Measurements from ENCODE around the gene OSBPL5.
A peak's percentile ranks its signal among the peaks of the same experiment; 100 is the strongest.

Gene OSBPL5

GRCh38 chr11:3094223-3094824 is 70.8 kb downstream of the OSBPL5 start:
- Histone ChIP-seq H3K18ac (ENCODE audit: low read length) (no peak overlapping the region), H3K36me3 (ENCODE audit: control insufficient read depth in 1 of 2, insufficient read depth in 2 of 2, low read length in 2 of 2) (peaks cover 37 to 43% of the 10 kb centered on the region in 2 experiments), H3K27ac (ENCODE audit: low read depth, low read length) (no peak overlapping the region), H3K79me2 (ENCODE audit: control insufficient read depth, insufficient read depth, low read length, poor library complexity) (no peaks in the 10 kb centered on the region), H4K12ac (ENCODE audit: low read depth, low read length) (no peak overlapping the region), H2AK5ac (ENCODE audit: low read length) (no peak overlapping the region), H3K79me1 (ENCODE audit: low read length) (no peaks in the 10 kb centered on the region), H2BK12ac (ENCODE audit: low read length) (no peak overlapping the region), H4K8ac (ENCODE audit: low read depth, low read length) (no peak overlapping the region), H2BK120ac (ENCODE audit: insufficient read depth, low read length, poor library complexity) (no peak overlapping the region), H2AFZ (ENCODE audit: insufficient read depth, low read length, poor library complexity) (no peak overlapping the region), H3K9ac (ENCODE audit: low read length) (no peak overlapping the region), H3K4me2 (ENCODE audit: low read length) (no peak overlapping the region), H3K4me3 (ENCODE audit: low read depth, low read length) (no peak overlapping the region), H3K14ac (ENCODE audit: low read length) (no peak overlapping the region), H3K9me3 (ENCODE audit: insufficient read depth, low read depth, low read length) (peaks cover 2% of the 10 kb centered on the region), H4K91ac (ENCODE audit: low read depth, low read length) (no peak overlapping the region), H3K27me3 (ENCODE audit: insufficient read depth, low read length) (no peaks in the 10 kb centered on the region), H3K23ac (ENCODE audit: low read length) (no peak overlapping the region), H3K4me1 (ENCODE audit: control insufficient read depth in 1 of 2, insufficient read depth in 2 of 2, low read length in 2 of 2) (peaks cover 2% of the 10 kb centered on the region in 2 experiments), H2BK5ac (ENCODE audit: low read depth, low read length, poor library complexity) (no peak overlapping the region), H3K4ac (ENCODE audit: low read depth, low read length) (no peak overlapping the region)
- WGBS (ENCODE audit: extremely low coverage, insufficient coverage, insufficient read length): no CpG with 5 or more reads among the region's 21 CpGs
- DNase-seq: no peak

GRCh38 chr11:3093281-3094191 is 71.6 kb downstream of the OSBPL5 start:
- H3K14ac ChIP-seq (ENCODE audit: low read length): no peak overlapping the region
- no peak overlapping the region for H3K4me3 ChIP-seq (ENCODE audit: low read depth, low read length)
- peak overlapping the region; percentile 16 for H3K9ac ChIP-seq (ENCODE audit: low read length)
- H3K79me1 ChIP-seq (ENCODE audit: low read length): no peaks in the 10 kb centered on the region
- no peak overlapping the region for H4K12ac ChIP-seq (ENCODE audit: low read depth, low read length)
- peaks cover 2% of the 10 kb centered on the region in 2 experiments for H3K4me1 ChIP-seq (ENCODE audit: control insufficient read depth in 1 of 2, insufficient read depth in 2 of 2, low read length in 2 of 2)
- no peak overlapping the region for H3K18ac ChIP-seq (ENCODE audit: low read length)
- no peak overlapping the region for H3K23ac ChIP-seq (ENCODE audit: low read length)
- no peaks in the 10 kb centered on the region for H3K79me2 ChIP-seq (ENCODE audit: control insufficient read depth, insufficient read depth, low read length, poor library complexity)
- no peak overlapping the region for H3K4me2 ChIP-seq (ENCODE audit: low read length)
- H3K27ac ChIP-seq (ENCODE audit: low read depth, low read length): no peak overlapping the region
- no peak overlapping the region for H3K4ac ChIP-seq (ENCODE audit: low read depth, low read length)
- no peak overlapping the region for H2BK120ac ChIP-seq (ENCODE audit: insufficient read depth, low read length, poor library complexity)
- WGBS (ENCODE audit: extremely low coverage, insufficient coverage, insufficient read length): no CpG with 5 or more reads among the region's 36 CpGs
- no peak overlapping the region for H2AFZ ChIP-seq (ENCODE audit: insufficient read depth, low read length, poor library complexity)
- no peak overlapping the region for H2AK5ac ChIP-seq (ENCODE audit: low read length)
- peaks cover 34 to 43% of the 10 kb centered on the region in 2 experiments for H3K36me3 ChIP-seq (ENCODE audit: control insufficient read depth in 1 of 2, insufficient read depth in 2 of 2, low read length in 2 of 2)
- no peak overlapping the region for H2BK12ac ChIP-seq (ENCODE audit: low read length)
- H3K27me3 ChIP-seq (ENCODE audit: insufficient read depth, low read length): no peaks in the 10 kb centered on the region
- H4K8ac ChIP-seq (ENCODE audit: low read depth, low read length): no peak overlapping the region
- no peak overlapping the region for H4K91ac ChIP-seq (ENCODE audit: low read depth, low read length)
- no peak overlapping the region for H2BK5ac ChIP-seq (ENCODE audit: low read depth, low read length, poor library complexity)
- H3K9me3 ChIP-seq (ENCODE audit: insufficient read depth, low read depth, low read length): peaks cover 2% of the 10 kb centered on the region
- no peak for DNase-seq

- Histone ChIP-seq H3K79me2 (ENCODE audit: control insufficient read depth, insufficient read depth, low read length, poor library complexity) (no peaks in the 10 kb centered on the region), H3K27me3 (ENCODE audit: insufficient read depth, low read length) (no peaks in the 10 kb centered on the region), H3K18ac (ENCODE audit: low read length) (no peak overlapping the region), H3K9ac (ENCODE audit: low read length) (no peak overlapping the region), H3K23ac (ENCODE audit: low read length) (no peak overlapping the region), H2AFZ (ENCODE audit: insufficient read depth, low read length, poor library complexity) (no peak overlapping the region), H2BK5ac (ENCODE audit: low read depth, low read length, poor library complexity) (no peak overlapping the region), H3K36me3 (ENCODE audit: control insufficient read depth in 1 of 2, insufficient read depth in 2 of 2, low read length in 2 of 2) (peaks cover 38 to 44% of the 10 kb centered on the region in 2 experiments), H3K9me3 (ENCODE audit: insufficient read depth, low read depth, low read length) (peaks cover 2% of the 10 kb centered on the region), H4K8ac (ENCODE audit: low read depth, low read length) (no peak overlapping the region), H3K79me1 (ENCODE audit: low read length) (no peaks in the 10 kb centered on the region), H2AK5ac (ENCODE audit: low read length) (no peak overlapping the region), H2BK120ac (ENCODE audit: insufficient read depth, low read length, poor library complexity) (no peak overlapping the region), H4K91ac (ENCODE audit: low read depth, low read length) (no peak overlapping the region), H3K27ac (ENCODE audit: low read depth, low read length) (no peak overlapping the region), H3K4me1 (ENCODE audit: control insufficient read depth in 1 of 2, insufficient read depth in 2 of 2, low read length in 2 of 2) (peaks cover 5% of the 10 kb centered on the region in 2 experiments), H3K4me3 (ENCODE audit: low read depth, low read length) (no peak overlapping the region), H3K4me2 (ENCODE audit: low read length) (no peak overlapping the region), H3K4ac (ENCODE audit: low read depth, low read length) (no peak overlapping the region), H4K12ac (ENCODE audit: low read depth, low read length) (no peak overlapping the region), H3K14ac (ENCODE audit: low read length) (no peak overlapping the region), H2BK12ac (ENCODE audit: low read length) (no peak overlapping the region)
- no peak for DNase-seq
- no CpG with 5 or more reads among the region's 15 CpGs for WGBS (ENCODE audit: extremely low coverage, insufficient coverage, insufficient read length)
Observed at GRCh38 chr11:3092603-3093141, 72.4 kb downstream of the OSBPL5 start.

GRCh38 chr11:3091846-3092602 is 73.1 kb downstream of the OSBPL5 start:
- Histone ChIP-seq H2BK5ac (ENCODE audit: low read depth, low read length, poor library complexity) (no peak overlapping the region), H4K8ac (ENCODE audit: low read depth, low read length) (no peak overlapping the region), H4K91ac (ENCODE audit: low read depth, low read length) (no peak overlapping the region), H3K9ac (ENCODE audit: low read length) (no peak overlapping the region), H4K12ac (ENCODE audit: low read depth, low read length) (no peak overlapping the region), H3K23ac (ENCODE audit: low read length) (no peak overlapping the region), H2BK12ac (ENCODE audit: low read length) (no peak overlapping the region), H2BK120ac (ENCODE audit: insufficient read depth, low read length, poor library complexity) (no peak overlapping the region), H2AK5ac (ENCODE audit: low read length) (no peak overlapping the region), H3K14ac (ENCODE audit: low read length) (no peak overlapping the region), H3K79me2 (ENCODE audit: control insufficient read depth, insufficient read depth, low read length, poor library complexity) (no peaks in the 10 kb centered on the region), H3K79me1 (ENCODE audit: low read length) (no peaks in the 10 kb centered on the region), H3K9me3 (ENCODE audit: insufficient read depth, low read depth, low read length) (peaks cover 2% of the 10 kb centered on the region), H3K4me1 (ENCODE audit: control insufficient read depth in 1 of 2, insufficient read depth in 2 of 2, low read length in 2 of 2) (peaks cover 5% of the 10 kb centered on the region in 2 experiments), H3K18ac (ENCODE audit: low read length) (no peak overlapping the region), H3K36me3 (ENCODE audit: control insufficient read depth in 1 of 2, insufficient read depth in 2 of 2, low read length in 2 of 2) (peaks cover 38 to 51% of the 10 kb centered on the region in 2 experiments), H3K4me3 (ENCODE audit: low read depth, low read length) (peak overlapping the region; percentile 27), H3K4me2 (ENCODE audit: low read length) (no peak overlapping the region), H3K27me3 (ENCODE audit: insufficient read depth, low read length) (no peaks in the 10 kb centered on the region), H2AFZ (ENCODE audit: insufficient read depth, low read length, poor library complexity) (no peak overlapping the region), H3K27ac (ENCODE audit: low read depth, low read length) (no peak overlapping the region), H3K4ac (ENCODE audit: low read depth, low read length) (no peak overlapping the region)
- WGBS (ENCODE audit: extremely low coverage, insufficient coverage, insufficient read length): 100% methylated on average over 4 of the region's 27 CpGs
- DNase-seq: peak; percentile 78 to 88
